GM20000 (cell line): ENCODE measurements around the gene FOSL2.

ENCODE experiments used
- DNase-seq: peaks from one replicate; pipeline ENCODE4 v3.0.0; 2012; ENCODE audit warnings: low spot score
- TF ChIP-seq, protein P1 (sequence below): IDR thresholded peaks from 2 replicates; pipeline ENCODE4 v1.5.1; 2012; ENCODE audit warnings: mild to moderate bottlenecking, control low read depth; ENCODE audit errors: extremely low read depth, missing control alignments

The FOSL2 gene

DNA sequence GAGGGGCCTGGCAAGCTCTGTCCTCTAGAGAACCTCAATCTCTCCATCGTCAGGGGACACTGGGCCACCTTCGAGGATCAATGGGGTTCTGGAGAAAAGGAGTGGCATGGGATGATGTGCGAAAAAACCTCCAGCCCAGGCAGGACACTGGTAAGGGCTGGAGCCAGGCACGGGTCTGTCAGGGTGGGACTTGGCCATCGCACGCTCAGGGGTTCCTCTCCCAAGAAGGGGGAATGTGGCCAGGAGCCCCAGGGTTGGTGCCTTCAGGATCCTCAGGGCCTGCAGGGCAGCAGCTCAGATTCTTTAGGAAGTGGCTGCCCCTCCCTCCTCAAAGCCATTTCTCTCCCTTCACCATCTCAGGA is 56.4 kb downstream of the FOSL2 start:
- DNase-seq = no peak

DNA sequence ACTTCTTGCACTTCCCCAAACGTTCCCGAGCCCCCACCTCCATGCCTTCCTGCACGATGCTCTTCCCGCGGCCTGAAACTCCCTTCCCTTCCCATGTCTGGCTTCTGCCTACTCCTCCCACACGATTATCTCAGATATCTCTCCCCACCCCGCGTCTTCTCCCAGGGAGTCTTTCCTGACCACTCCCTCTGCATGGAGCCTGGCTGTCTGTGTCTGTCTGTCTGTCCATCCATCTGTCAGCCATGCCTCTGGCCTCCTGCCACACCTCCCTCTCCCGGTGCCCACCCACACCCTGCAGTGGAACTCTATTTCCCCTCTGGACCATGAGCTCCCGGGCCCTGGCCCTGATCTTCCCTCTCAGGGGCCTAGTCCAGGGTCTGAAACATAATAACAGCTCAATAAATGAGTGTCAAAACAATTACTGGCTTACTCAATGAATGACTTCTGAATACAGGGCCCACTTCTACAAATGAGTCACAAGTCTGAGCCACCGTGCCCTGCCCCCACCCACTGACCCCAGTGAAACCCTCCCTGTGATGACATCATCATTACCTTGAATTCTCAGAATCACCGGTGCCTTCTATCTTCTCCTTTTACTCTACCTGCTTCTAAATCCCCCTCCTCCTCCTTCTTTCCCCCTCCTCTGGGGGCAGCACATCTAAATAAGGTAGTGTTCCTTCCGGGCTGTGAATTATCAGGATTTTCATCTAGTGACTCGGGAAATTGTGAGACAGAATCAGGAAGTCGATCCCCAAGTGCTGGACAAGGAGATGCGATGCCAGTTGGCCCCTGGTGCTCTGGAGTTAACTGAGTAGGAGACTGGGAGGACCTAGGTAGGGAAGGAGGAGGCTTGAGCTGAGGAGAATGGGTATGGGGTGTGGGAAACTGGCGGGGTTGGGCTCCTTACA is 57.1 kb downstream of the FOSL2 start:
- DNase-seq = no peak
- TF ChIP-seq, protein P1, sequence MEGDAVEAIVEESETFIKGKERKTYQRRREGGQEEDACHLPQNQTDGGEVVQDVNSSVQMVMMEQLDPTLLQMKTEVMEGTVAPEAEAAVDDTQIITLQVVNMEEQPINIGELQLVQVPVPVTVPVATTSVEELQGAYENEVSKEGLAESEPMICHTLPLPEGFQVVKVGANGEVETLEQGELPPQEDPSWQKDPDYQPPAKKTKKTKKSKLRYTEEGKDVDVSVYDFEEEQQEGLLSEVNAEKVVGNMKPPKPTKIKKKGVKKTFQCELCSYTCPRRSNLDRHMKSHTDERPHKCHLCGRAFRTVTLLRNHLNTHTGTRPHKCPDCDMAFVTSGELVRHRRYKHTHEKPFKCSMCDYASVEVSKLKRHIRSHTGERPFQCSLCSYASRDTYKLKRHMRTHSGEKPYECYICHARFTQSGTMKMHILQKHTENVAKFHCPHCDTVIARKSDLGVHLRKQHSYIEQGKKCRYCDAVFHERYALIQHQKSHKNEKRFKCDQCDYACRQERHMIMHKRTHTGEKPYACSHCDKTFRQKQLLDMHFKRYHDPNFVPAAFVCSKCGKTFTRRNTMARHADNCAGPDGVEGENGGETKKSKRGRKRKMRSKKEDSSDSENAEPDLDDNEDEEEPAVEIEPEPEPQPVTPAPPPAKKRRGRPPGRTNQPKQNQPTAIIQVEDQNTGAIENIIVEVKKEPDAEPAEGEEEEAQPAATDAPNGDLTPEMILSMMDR = no peak

More for the DNA sequence above, 56.4 kb downstream of the FOSL2 start:
- TF ChIP-seq, protein P1 = no peak

DNA sequence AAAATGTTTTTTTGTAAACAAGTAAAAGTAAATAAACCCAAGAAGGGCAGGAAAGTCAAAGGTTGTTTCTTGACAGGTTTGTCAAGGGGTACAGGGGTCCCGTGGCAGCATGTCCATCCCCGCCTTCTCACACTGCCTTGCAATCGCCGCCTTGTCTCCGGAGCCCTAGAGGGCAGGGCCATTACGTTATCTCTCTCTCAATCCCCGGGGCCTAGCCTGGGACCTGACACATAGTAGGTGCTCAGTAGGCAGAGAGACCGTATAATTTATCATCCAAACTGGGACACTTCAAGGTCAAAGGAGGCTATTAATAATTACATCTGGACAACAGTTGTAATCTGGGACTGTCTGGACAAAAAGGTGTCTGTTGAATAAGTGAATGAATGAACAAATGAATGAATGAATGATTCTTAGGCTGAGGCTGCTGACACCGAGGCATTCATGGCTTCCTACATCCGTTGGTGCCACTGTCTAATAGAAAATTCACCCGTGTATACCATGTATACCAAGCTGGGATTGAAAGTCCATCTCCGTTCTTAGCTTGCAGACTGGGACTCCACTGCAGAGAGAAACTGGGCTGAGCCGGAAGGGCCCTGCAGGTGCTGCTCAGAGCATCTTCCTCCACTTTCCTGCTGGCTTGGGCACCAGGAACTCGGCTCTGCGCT is 58.4 kb downstream of the FOSL2 start:
- no peak for DNase-seq
- TF ChIP-seq, protein P1 = no peak

DNA sequence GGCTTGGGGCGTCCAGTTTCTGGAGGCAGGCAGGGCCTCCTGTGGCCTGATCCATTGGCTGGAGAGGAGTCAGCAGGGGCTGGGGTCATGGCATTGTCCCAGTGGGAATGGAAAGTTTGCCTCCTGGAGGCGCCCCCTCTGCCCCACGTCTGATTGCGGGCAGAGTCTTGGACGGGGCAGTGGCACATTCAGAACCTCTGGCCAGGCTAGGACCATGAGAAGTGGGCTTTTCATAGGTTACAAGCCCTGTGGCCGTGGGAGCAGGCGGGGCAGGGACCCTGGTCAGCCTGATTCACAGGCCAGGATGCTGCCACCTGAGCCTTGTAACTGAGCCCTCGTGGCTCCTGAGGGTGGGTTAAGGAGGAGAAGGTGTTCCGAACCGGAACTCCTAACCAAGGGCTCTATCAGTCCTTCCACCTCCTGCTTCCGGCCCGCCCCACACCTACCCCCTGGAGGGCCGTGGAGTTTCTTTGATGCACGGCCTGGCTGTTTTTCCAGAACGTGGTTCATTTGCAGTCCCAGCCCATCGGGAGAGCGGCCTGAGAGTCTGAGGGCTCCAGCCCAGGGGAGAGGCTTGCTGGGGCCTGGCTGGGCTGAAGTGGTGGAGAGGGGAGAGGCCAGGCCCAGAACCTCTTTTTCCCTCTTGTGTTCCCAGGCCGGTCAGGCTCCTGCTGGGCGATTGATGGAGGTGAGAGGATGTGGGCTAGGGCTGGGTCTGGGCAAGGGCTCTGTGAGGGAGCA is 59.3 kb downstream of the FOSL2 start:
- DNase-seq = no peak
- TF ChIP-seq, protein P1 = no peak

DNA sequence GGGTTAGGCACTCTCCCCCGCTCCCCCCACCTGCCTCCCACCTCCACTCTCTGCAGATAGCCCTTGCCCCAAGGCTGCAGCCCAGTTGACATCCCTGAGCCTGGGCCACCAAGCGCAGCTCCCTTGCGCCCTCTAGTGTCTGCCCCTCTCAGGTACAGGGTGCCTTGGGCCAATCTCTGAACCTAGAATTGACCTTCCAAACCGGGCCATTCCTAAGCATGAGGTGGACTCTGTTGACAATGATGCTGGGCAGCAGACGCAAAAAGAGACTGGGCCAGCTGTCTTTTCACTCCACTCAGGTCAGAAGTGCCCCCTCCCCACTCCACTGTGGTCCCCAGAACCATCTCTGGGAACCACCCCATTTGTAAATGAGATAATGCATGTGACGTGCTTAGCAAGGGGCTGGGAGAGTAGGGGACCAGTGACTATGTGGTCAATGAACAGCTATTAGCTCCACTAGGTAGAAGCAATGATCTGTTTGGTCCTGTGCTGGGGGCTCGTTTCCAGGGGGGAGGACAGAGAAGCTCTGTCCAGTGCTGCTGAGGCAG is 60.0 kb downstream of the FOSL2 start:
- peak; percentile 70 for DNase-seq

DNA sequence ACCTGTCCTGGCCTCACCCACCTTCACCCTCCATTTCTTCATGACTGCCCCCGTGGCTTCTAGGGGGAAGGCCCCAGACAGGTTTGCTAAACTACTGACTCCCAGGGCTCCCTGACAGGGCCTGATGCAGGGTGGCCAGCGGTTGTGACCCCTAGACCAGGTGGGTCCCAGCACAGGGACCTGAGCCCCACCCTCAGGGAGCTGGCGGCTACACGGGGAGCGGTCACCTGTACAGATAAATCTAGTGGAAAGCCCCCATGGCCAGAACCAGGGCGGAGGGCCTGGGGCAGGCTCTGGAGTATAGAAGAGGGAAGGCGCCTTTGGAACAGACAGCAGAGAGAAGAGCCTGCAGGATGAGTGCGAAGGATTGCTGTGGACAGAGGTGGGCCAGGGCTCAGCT is 60.7 kb downstream of the FOSL2 start:
- DNase-seq = no peak
- TF ChIP-seq, protein P1 = no peak

More for the DNA sequence above, 60.0 kb downstream of the FOSL2 start:
- TF ChIP-seq, protein P1 = peak; percentile 79
